H9 (cell line): ENCODE data around the gene TULP3. TPM values are rescaled to one million over a fixed set of nuclear protein-coding genes. Genes with fewer than 3 reads are reported as not detected.

Source experiments
- DNase-seq: peaks from one replicate; pipeline ENCODE4 v3.0.0-alpha.2; 2017
- H2AFZ ChIP-seq: one replicate; pipeline ENCODE4 v1.6.1; 2013; ENCODE audit warnings: mild to moderate bottlenecking, low read length, control low read depth, moderate library complexity
- H2AK5ac ChIP-seq: 2 replicates; pipeline ENCODE4 v1.6.1; 2013; ENCODE audit warnings: low read length, control low read depth, mixed read lengths; ENCODE audit not compliant: insufficient read length
- H2BK120ac ChIP-seq: one replicate; pipeline ENCODE4 v1.6.1; 2013; ENCODE audit warnings: low read depth, mild to moderate bottlenecking, low read length, control low read depth, inconsistent platforms; ENCODE audit not compliant: poor library complexity, severe bottlenecking
- H2BK12ac ChIP-seq: 2 replicates; pipeline ENCODE4 v1.6.1; 2013; ENCODE audit warnings: low read length, control low read depth, mixed read lengths, low read depth; ENCODE audit not compliant: insufficient read length
- H2BK15ac ChIP-seq: 2 replicates; pipeline ENCODE4 v1.6.1; 2013; ENCODE audit warnings: low read depth, low read length, control low read depth
- H2BK20ac ChIP-seq: one replicate; pipeline ENCODE4 v1.6.1; 2013; ENCODE audit warnings: low read depth, mild to moderate bottlenecking, low read length, control low read depth, inconsistent platforms; ENCODE audit not compliant: poor library complexity, severe bottlenecking
- H2BK5ac ChIP-seq: 2 replicates; pipeline ENCODE4 v1.6.1; 2013; ENCODE audit warnings: low read length, control low read depth, mixed read lengths; ENCODE audit not compliant: insufficient read length
- H3K14ac ChIP-seq: 2 replicates; pipeline ENCODE4 v1.6.1; 2013; ENCODE audit warnings: low read length, control low read depth; ENCODE audit not compliant: insufficient read depth
- H3K18ac ChIP-seq: 2 replicates; pipeline ENCODE4 v1.6.1; 2013; ENCODE audit warnings: low read depth, mild to moderate bottlenecking, mixed read lengths, low read length, control low read depth; ENCODE audit not compliant: insufficient read length
- H3K23ac ChIP-seq: 2 replicates; pipeline ENCODE4 v1.6.1; 2013; ENCODE audit warnings: low read length, control low read depth, mixed read lengths, low read depth; ENCODE audit not compliant: insufficient read length
- H3K23me2 ChIP-seq: 2 replicates; pipeline ENCODE4 v1.6.1; 2013; ENCODE audit warnings: low read depth, mild to moderate bottlenecking, mixed read lengths, low read length, control low read depth; ENCODE audit not compliant: insufficient read length, poor library complexity, severe bottlenecking
- H3K27ac ChIP-seq: 2 replicates; pipeline ENCODE4 v1.5.1; 2013; ENCODE audit warnings: low read length, control low read depth, mixed read lengths, low read depth; ENCODE audit not compliant: insufficient read length
- H3K27me3 ChIP-seq: 2 replicates; pipeline ENCODE4 v1.6.1; 2013; ENCODE audit warnings: low read length, control low read depth, inconsistent platforms; ENCODE audit not compliant: insufficient read depth
- H3K4ac ChIP-seq: 2 replicates; pipeline ENCODE4 v1.6.1; 2013; ENCODE audit warnings: low read depth, mild to moderate bottlenecking, control low read depth, inconsistent platforms, low read length, moderate library complexity
- H3K4me1 ChIP-seq: 2 replicates; pipeline ENCODE4 v1.6.1; 2013; ENCODE audit warnings: low read length, control low read depth, inconsistent platforms; ENCODE audit not compliant: insufficient read depth
- H3K4me2 ChIP-seq: 2 replicates; pipeline ENCODE4 v1.6.1; 2013; ENCODE audit warnings: low read length, control low read depth, mixed read lengths; ENCODE audit not compliant: insufficient read length, insufficient read depth
- H3K56ac ChIP-seq: 2 replicates; pipeline ENCODE4 v1.6.1; 2013; ENCODE audit warnings: low read depth, mild to moderate bottlenecking, mixed read lengths, low read length, control low read depth; ENCODE audit not compliant: insufficient read length
- H3K79me1 ChIP-seq: 2 replicates; pipeline ENCODE4 v1.6.1; 2013; ENCODE audit warnings: low read depth, mild to moderate bottlenecking, moderate library complexity, low read length, control low read depth, inconsistent platforms; ENCODE audit not compliant: insufficient read depth, poor library complexity, severe bottlenecking
- H3K79me2 ChIP-seq: 2 replicates; pipeline ENCODE4 v1.6.1; 2013; ENCODE audit warnings: low read length, control low read depth, inconsistent platforms; ENCODE audit not compliant: insufficient read depth
- H3K9ac ChIP-seq: 2 replicates; pipeline ENCODE4 v1.6.1; 2013; ENCODE audit warnings: low read length, control low read depth, mixed read lengths; ENCODE audit not compliant: insufficient read length; ENCODE audit errors: extremely low read depth
- H3K9me3 ChIP-seq: one replicate; pipeline ENCODE4 v1.6.1; 2013; ENCODE audit warnings: low read depth, low read length, inconsistent platforms; ENCODE audit not compliant: control insufficient read depth
- H3T11ph ChIP-seq: one replicate; pipeline ENCODE4 v1.6.1; 2013; ENCODE audit warnings: mild to moderate bottlenecking, low read length, control low read depth, inconsistent platforms
- H4K20me1 ChIP-seq: one replicate; pipeline ENCODE4 v1.6.1; 2013; ENCODE audit not compliant: control insufficient read depth, insufficient read length, insufficient read depth
- H4K5ac ChIP-seq: 2 replicates; pipeline ENCODE4 v1.6.1; 2013; ENCODE audit warnings: low read depth, mild to moderate bottlenecking, mixed read lengths, low read length, control low read depth; ENCODE audit not compliant: insufficient read length
- H4K8ac ChIP-seq: replicated peaks from 2 replicates; pipeline ENCODE4 v1.6.1; 2013; ENCODE audit warnings: low read length, control low read depth, mixed read lengths, low read depth; ENCODE audit not compliant: insufficient read length
- H4K91ac ChIP-seq: 2 replicates; pipeline ENCODE4 v1.6.1; 2013; ENCODE audit warnings: low read depth, mild to moderate bottlenecking, moderate library complexity, mixed read lengths, low read length, control low read depth; ENCODE audit not compliant: insufficient read length
- H3K27ac Mint-ChIP-seq, 3 experiments: 2 replicates in 2 of 3; 3 replicates in 1 of 3; pipeline ENCODE4 v1.8.0; 2020 to 2021; ENCODE audit warnings: mixed read lengths in 3 of 3, mild to moderate bottlenecking in 1 of 3, moderate library complexity in 1 of 3
- H3K27me3 Mint-ChIP-seq: 2 replicates; pipeline ENCODE4 v1.8.0; 2021; ENCODE audit warnings: low read depth, mild to moderate bottlenecking, moderate library complexity, mixed read lengths
- H3K36me3 Mint-ChIP-seq, 3 experiments: 2 replicates in 2 of 3; 3 replicates in 1 of 3; pipeline ENCODE4 v1.8.0; 2020 to 2021; ENCODE audit warnings: low read depth in 3 of 3, mixed read lengths in 3 of 3; ENCODE audit not compliant: insufficient read depth in 1 of 3
- H3K4me1 Mint-ChIP-seq, 2 experiments: 2 replicates each; pipeline ENCODE4 v1.8.0; 2020; ENCODE audit warnings: mixed read lengths in 2 of 2
- H3K4me3 Mint-ChIP-seq, 2 experiments: 2 replicates in 1 of 2; 3 replicates in 1 of 2; pipeline ENCODE4 v1.8.0; 2020 to 2021; ENCODE audit warnings: mild to moderate bottlenecking in 2 of 2, mixed read lengths in 2 of 2, moderate library complexity in 1 of 2
- H3K9me3 Mint-ChIP-seq, 2 experiments: 2 replicates in 1 of 2; 3 replicates in 1 of 2; pipeline ENCODE4 v1.8.0; 2020; ENCODE audit warnings: mild to moderate bottlenecking in 2 of 2, mixed read lengths in 2 of 2, moderate library complexity in 1 of 2
- WGBS: extraction: QIAGEN DNeasy Blood & Tissue Kit; methylation state at CpG from one replicate; pipeline ENCODE4 v1.1.7; 2013; ENCODE audit warnings: missing lambda C conversion rate, low lambda C conversion rate, mixed read lengths; ENCODE audit not compliant: insufficient read length; ENCODE audit errors: extremely low coverage; 5-methylcytosine and 5-hydroxymethylcytosine counted together
- total RNA-seq: library from RNA; stranded (reverse); gene quantifications from 2 replicates; pipeline ENCODE4 v1.2.1, GENCODE V29; 2021
- TF ChIP-seq, protein P1 (sequence below): fragments of 200-600 bp; sonication (generic); conservative IDR thresholded peaks from 3 replicates; pipeline ENCODE4 v1.8.0; 2021; ENCODE audit warnings: antibody characterized with exemption, mild to moderate bottlenecking

Gene TULP3
- total RNA-seq, 1 experiment from 2014 or later = 22.3 TPM

DNA sequence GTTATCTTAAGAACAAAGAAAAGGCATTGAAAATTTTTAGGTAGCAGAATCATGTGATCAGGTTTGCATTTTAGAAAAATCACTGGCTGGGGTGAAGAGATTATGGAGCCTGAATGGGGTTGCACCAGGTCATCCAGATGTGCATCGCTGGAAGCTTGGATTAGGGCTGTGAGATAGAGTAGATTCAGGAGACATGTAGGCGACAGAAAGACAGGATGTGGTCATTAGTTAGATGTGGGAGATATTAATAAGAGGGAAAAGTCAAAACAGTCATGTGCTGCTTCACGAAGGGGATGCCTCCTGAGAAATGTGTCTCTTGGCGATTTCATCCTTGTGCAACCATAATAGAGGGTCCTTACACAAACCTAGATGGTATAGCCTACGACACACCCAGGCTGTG lies 93.6 kb downstream of the TULP3 start:
- Histone ChIP-seq H2BK5ac (no peak overlapping the region), H3K56ac (no peak overlapping the region), H3K4ac (no peak overlapping the region), H3K79me1 (peaks cover 6% of the 10 kb centered on the region), H2BK15ac (no peak overlapping the region), H3K27me3 (no peaks in the 10 kb centered on the region), H3K79me2 (peaks cover 22% of the 10 kb centered on the region; the same call in 1 of the 2 replicates), H3K23ac (no peak overlapping the region), H4K8ac (no peak overlapping the region), H3K18ac (no peak overlapping the region), H3K4me1 (no peaks in the 10 kb centered on the region), H3T11ph (no peak overlapping the region), H2BK120ac (no peak overlapping the region), H4K5ac (no peak overlapping the region), H2BK12ac (no peak overlapping the region), H3K4me2 (no peak overlapping the region), H2BK20ac (no peak overlapping the region), H4K91ac (no peak overlapping the region), H3K9me3 (no peaks in the 10 kb centered on the region), H4K20me1 (peaks cover 3% of the 10 kb centered on the region), H3K14ac (no peak overlapping the region), H2AFZ (no peak overlapping the region), H3K9ac (no peak overlapping the region), H3K27ac (no peak overlapping the region), H2AK5ac (no peak overlapping the region), H3K23me2 (no peaks in the 10 kb centered on the region)
- no peaks in the 10 kb centered on the region for H3K27me3 Mint-ChIP-seq
- peak overlapping the region; percentile 0 to 59 (median 31); a peak in 5 of 7 replicates for H3K27ac Mint-ChIP-seq
- TF ChIP-seq, protein P1, sequence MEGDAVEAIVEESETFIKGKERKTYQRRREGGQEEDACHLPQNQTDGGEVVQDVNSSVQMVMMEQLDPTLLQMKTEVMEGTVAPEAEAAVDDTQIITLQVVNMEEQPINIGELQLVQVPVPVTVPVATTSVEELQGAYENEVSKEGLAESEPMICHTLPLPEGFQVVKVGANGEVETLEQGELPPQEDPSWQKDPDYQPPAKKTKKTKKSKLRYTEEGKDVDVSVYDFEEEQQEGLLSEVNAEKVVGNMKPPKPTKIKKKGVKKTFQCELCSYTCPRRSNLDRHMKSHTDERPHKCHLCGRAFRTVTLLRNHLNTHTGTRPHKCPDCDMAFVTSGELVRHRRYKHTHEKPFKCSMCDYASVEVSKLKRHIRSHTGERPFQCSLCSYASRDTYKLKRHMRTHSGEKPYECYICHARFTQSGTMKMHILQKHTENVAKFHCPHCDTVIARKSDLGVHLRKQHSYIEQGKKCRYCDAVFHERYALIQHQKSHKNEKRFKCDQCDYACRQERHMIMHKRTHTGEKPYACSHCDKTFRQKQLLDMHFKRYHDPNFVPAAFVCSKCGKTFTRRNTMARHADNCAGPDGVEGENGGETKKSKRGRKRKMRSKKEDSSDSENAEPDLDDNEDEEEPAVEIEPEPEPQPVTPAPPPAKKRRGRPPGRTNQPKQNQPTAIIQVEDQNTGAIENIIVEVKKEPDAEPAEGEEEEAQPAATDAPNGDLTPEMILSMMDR = no peak
- peaks cover 4 to 15% of the 10 kb centered on the region in 2 experiments for H3K4me1 Mint-ChIP-seq
- WGBS = no CpG with 5 or more reads among the region's 5 CpGs
- H3K4me3 Mint-ChIP-seq = no peak overlapping the region
- peaks cover 0 to 6% of the 10 kb centered on the region in 2 experiments; a peak in 3 of 5 replicates for H3K9me3 Mint-ChIP-seq
- H3K36me3 Mint-ChIP-seq = peaks cover 22 to 45% (median 24%) of the 10 kb centered on the region in 3 experiments
- DNase-seq = no peak
